ENCODE measurements around the gene KCTD10. TPM values are rescaled to one million over a fixed set of nuclear protein-coding genes. Genes with fewer than 3 reads are reported as not detected.

The KCTD10 gene
- polyA plus RNA-seq, 1 of the 3 experiments (the other 2 are of a cell fraction) = 66.9 TPM

DNA sequence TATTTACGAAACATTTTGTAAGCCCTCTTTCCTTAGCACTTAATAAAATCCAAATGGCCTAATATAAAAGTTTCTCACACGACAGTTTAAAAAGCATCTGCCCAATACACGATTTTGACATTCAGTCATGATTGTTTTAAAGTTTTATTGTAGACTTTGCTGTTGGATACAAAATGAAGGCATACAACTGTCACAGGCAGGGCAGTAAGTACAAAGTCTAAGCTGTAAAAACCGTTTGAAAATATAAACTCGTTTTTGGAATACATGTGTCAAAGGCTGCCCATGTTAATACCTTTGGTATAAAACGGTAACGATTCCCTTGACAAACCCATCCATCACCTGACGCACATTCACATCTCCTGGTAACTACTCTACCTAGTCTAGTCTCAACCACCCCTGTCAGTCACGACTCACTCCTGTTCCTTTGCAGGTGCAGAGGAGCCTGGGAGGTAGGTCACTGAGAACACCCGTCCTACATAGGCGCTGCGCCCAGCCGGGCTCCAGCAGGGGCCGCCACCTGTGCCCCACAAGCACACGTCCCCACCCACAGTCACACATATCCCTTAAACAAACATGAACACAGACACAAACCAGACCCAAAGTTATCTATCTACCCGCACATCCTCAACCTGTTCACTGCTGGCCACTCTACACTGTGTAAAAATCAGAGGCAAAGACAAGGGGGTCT lies 27.1 kb downstream of the KCTD10 start:
- Histone ChIP-seq H3K9me3 (no peaks in the 10 kb centered on the region), H3K9ac (no peak overlapping the region), H3F3A (replicated peaks; ENCODE audit: insufficient read depth) (peaks cover 5% of the 10 kb centered on the region), H3K27me3 (ENCODE audit: insufficient read depth) (no peaks in the 10 kb centered on the region), H3K4me3 (ENCODE audit: low read depth in 2 of 2, low read length in 1 of 2) (no peak overlapping the region), H2AFZ (ENCODE audit: low read depth) (no peak overlapping the region), H3K4me1 (ENCODE audit: control insufficient read depth in 1 of 2, insufficient read depth in 2 of 2, low read depth in 1 of 2, low read length in 1 of 2) (no peaks in the 10 kb centered on the region), H3K4me2 (no peak overlapping the region), H3K79me2 (ENCODE audit: insufficient read depth) (peaks cover 72% of the 10 kb centered on the region), H3K27ac (ENCODE audit: low read depth in 2 of 2, low read length in 1 of 2) (no peak overlapping the region; a peak in 1 of 4 replicates), H4K20me1 (ENCODE audit: insufficient read depth) (peaks cover 18% of the 10 kb centered on the region; the same call in 1 of the 2 replicates), H3K9me2 (no peaks in the 10 kb centered on the region), H3K36me3 (replicated peaks in 1 of 2; ENCODE audit: control insufficient read depth in 1 of 2, insufficient read depth in 2 of 2, low read length in 1 of 2) (peaks cover 56 to 75% of the 10 kb centered on the region in 2 experiments)
- CTCF ChIA-PET = interaction anchor here (0.6 to 4.8 kb wide), 9 partner anchors 11 to 1886 kb away, joined by 3 to 20 read pairs (median 5); no protein-coding TSS in a partner anchor
- TF ChIP-seq, protein P1, sequence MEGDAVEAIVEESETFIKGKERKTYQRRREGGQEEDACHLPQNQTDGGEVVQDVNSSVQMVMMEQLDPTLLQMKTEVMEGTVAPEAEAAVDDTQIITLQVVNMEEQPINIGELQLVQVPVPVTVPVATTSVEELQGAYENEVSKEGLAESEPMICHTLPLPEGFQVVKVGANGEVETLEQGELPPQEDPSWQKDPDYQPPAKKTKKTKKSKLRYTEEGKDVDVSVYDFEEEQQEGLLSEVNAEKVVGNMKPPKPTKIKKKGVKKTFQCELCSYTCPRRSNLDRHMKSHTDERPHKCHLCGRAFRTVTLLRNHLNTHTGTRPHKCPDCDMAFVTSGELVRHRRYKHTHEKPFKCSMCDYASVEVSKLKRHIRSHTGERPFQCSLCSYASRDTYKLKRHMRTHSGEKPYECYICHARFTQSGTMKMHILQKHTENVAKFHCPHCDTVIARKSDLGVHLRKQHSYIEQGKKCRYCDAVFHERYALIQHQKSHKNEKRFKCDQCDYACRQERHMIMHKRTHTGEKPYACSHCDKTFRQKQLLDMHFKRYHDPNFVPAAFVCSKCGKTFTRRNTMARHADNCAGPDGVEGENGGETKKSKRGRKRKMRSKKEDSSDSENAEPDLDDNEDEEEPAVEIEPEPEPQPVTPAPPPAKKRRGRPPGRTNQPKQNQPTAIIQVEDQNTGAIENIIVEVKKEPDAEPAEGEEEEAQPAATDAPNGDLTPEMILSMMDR (IDR thresholded peaks at IDR 0.05) = peak; percentile 20; the same call in 1 of the 2 replicates
- TF ChIP-seq RCOR1 (IDR thresholded peaks at IDR 0.05; ENCODE audit: low read length) = no peak
- no peak for TF ChIP-seq MXI1 (IDR thresholded peaks at IDR 0.05; ENCODE audit: low read depth, low read length)
- peak; percentile 24; the same call in 1 of the 2 replicates for TF ChIP-seq RAD21 (IDR thresholded peaks at IDR 0.05; ENCODE audit: low read length)
- TF ChIP-seq EP300 (IDR thresholded peaks at IDR 0.05; ENCODE audit: borderline replicate concordance in 1 of 2, low read depth in 1 of 2, low read length in 1 of 2) = no peak
- TF ChIP-seq RXRA (IDR thresholded peaks at IDR 0.05; ENCODE audit: borderline replicate concordance, low read depth) = no peak
- TF ChIP-seq JUND (IDR thresholded peaks at IDR 0.05) = no peak
- TF ChIP-seq, protein P2, sequence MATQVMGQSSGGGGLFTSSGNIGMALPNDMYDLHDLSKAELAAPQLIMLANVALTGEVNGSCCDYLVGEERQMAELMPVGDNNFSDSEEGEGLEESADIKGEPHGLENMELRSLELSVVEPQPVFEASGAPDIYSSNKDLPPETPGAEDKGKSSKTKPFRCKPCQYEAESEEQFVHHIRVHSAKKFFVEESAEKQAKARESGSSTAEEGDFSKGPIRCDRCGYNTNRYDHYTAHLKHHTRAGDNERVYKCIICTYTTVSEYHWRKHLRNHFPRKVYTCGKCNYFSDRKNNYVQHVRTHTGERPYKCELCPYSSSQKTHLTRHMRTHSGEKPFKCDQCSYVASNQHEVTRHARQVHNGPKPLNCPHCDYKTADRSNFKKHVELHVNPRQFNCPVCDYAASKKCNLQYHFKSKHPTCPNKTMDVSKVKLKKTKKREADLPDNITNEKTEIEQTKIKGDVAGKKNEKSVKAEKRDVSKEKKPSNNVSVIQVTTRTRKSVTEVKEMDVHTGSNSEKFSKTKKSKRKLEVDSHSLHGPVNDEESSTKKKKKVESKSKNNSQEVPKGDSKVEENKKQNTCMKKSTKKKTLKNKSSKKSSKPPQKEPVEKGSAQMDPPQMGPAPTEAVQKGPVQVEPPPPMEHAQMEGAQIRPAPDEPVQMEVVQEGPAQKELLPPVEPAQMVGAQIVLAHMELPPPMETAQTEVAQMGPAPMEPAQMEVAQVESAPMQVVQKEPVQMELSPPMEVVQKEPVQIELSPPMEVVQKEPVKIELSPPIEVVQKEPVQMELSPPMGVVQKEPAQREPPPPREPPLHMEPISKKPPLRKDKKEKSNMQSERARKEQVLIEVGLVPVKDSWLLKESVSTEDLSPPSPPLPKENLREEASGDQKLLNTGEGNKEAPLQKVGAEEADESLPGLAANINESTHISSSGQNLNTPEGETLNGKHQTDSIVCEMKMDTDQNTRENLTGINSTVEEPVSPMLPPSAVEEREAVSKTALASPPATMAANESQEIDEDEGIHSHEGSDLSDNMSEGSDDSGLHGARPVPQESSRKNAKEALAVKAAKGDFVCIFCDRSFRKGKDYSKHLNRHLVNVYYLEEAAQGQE (IDR thresholded peaks at IDR 0.05; ENCODE audit: low read depth, low read length) = no peak
- POLR2A ChIA-PET = interaction anchor here (0.6 kb wide), 1 partner anchor 13 kb away, joined by 3 read pairs; no protein-coding TSS in a partner anchor
- peak; percentile 60 for DNase-seq
- 92% methylated on average over 16 of the region's 16 CpGs for WGBS (ENCODE audit: low lambda C conversion rate)

DNA sequence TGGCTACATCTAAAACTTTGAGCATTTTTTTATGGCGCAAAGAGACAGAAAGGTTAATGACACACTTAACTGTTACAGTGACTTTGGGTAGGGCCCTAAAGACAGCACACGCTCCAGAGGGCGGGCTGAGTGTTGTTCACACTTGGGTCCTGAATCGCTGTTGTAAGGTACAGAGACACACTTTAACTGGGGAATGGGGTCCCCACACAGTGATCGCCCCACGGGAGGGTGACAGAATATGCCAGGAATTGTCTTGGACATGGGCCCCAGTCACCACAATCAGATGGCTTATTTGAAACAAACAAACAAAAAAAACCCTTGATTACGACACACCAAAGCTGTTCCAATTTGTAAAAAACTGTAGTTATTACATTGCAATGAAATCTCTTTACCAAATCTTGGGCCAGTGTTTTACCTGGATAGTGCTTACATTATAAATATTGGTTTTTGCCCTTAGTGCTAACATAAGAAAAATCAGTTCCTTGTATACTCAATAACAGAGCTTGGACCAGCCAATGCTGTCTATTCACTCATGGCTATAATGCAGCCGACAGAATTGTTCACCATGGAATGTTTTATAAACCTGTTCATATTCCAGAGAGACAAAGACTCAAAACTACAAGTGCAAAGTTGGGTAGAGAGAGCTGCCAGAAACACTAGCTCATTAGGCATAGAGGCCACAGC lies 28.3 kb downstream of the KCTD10 start:
- Histone ChIP-seq H3K9ac (no peak overlapping the region), H3K27me3 (ENCODE audit: insufficient read depth) (no peaks in the 10 kb centered on the region), H3K4me1 (ENCODE audit: control insufficient read depth in 1 of 2, insufficient read depth in 2 of 2, low read depth in 1 of 2, low read length in 1 of 2) (no peaks in the 10 kb centered on the region), H4K20me1 (ENCODE audit: insufficient read depth) (peaks cover 16% of the 10 kb centered on the region; the same call in 1 of the 2 replicates), H3K4me2 (no peak overlapping the region), H3F3A (replicated peaks; ENCODE audit: insufficient read depth) (peaks cover 5% of the 10 kb centered on the region), H2AFZ (ENCODE audit: low read depth) (no peak overlapping the region), H3K9me2 (no peaks in the 10 kb centered on the region), H3K27ac (ENCODE audit: low read depth in 2 of 2, low read length in 1 of 2) (no peak overlapping the region), H3K9me3 (no peaks in the 10 kb centered on the region), H3K79me2 (ENCODE audit: insufficient read depth) (peaks cover 61% of the 10 kb centered on the region), H3K36me3 (replicated peaks in 1 of 2; ENCODE audit: control insufficient read depth in 1 of 2, insufficient read depth in 2 of 2, low read length in 1 of 2) (peaks cover 50 to 69% of the 10 kb centered on the region in 2 experiments), H3K4me3 (ENCODE audit: low read depth in 2 of 2, low read length in 1 of 2) (no peak overlapping the region)
- CTCF ChIA-PET = interaction anchor here (1.0 to 4.8 kb wide), 3 partner anchors 12 to 21 kb away, joined by 3 to 20 read pairs (median 15); no protein-coding TSS in a partner anchor
- DNase-seq = no peak
- WGBS (ENCODE audit: low lambda C conversion rate) = 97% methylated on average over 8 of the region's 8 CpGs
- TF ChIP-seq, protein P3, sequence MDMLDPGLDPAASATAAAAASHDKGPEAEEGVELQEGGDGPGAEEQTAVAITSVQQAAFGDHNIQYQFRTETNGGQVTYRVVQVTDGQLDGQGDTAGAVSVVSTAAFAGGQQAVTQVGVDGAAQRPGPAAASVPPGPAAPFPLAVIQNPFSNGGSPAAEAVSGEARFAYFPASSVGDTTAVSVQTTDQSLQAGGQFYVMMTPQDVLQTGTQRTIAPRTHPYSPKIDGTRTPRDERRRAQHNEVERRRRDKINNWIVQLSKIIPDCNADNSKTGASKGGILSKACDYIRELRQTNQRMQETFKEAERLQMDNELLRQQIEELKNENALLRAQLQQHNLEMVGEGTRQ (IDR thresholded peaks at IDR 0.05; ENCODE audit: borderline replicate concordance, low read depth, low read length) = no peak
- no peak for TF ChIP-seq TAF1 (IDR thresholded peaks at IDR 0.05; ENCODE audit: borderline replicate concordance, low read depth, low read length)
- POLR2A ChIA-PET = no interaction called here
